Muscle layer of duodenum (tissue), 2 donors: ENCODE results near the gene ZNF837.

Experiments
- H3K27ac ChIP-seq: one replicate; pipeline ENCODE4 v1.7.0; 2013; ENCODE audit warnings: mild to moderate bottlenecking, low read length
- H3K27me3 ChIP-seq: one replicate; pipeline ENCODE4 v1.7.0; 2013; ENCODE audit warnings: low read depth, mild to moderate bottlenecking, control low read depth, low read length
- H3K36me3 ChIP-seq, 2 donors: one replicate each; pipeline ENCODE4 v1.7.0; 2013; ENCODE audit warnings: low read length in 2 of 2, control low read depth in 1 of 2, mild to moderate bottlenecking in 1 of 2; ENCODE audit not compliant: insufficient read depth in 2 of 2, control insufficient read depth in 1 of 2
- H3K4me1 ChIP-seq, 2 donors: one replicate each; pipeline ENCODE4 v1.7.0; 2013; ENCODE audit warnings: low read length in 2 of 2, mild to moderate bottlenecking in 2 of 2, control low read depth in 1 of 2, moderate library complexity in 1 of 2; ENCODE audit not compliant: insufficient read depth in 2 of 2, control insufficient read depth in 1 of 2
- H3K4me3 ChIP-seq, 2 donors: one replicate each; pipeline ENCODE4 v1.7.0; 2013; ENCODE audit warnings: low read length in 2 of 2, low read depth in 1 of 2, mild to moderate bottlenecking in 1 of 2
- H3K9me3 ChIP-seq, 2 donors: one replicate each; pipeline ENCODE4 v1.7.0; 2013; ENCODE audit warnings: low read length in 2 of 2, control low read depth in 1 of 2, mild to moderate bottlenecking in 1 of 2; ENCODE audit not compliant: control insufficient read depth in 1 of 2
- donor health status: healthy.

ZNF837 gene

DNA sequence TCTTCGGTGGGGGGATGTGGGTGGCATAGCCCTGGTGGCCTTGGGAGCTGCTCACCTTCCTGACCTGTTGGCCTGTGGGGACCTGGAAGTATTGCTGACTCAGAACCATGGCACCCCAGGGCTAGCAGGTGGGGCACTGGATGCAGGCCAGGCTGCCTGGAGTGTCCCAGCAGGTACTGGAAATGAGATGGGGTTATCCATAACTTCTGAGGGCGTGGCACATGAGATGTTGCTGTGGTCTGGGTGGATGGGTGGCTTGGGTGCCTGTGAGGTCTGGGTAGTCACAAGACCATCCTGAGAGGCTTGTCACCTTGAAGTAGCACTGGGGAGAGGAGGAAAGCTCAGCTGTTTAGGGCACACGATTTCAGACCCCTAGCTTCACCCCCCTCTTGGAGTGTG lies 14.0 kb upstream of the ZNF837 start:
- Histone ChIP-seq H3K27ac (no peak overlapping the region), H3K36me3 (peaks cover 30 to 33% of the 10 kb centered on the region in 2 donors)

DNA sequence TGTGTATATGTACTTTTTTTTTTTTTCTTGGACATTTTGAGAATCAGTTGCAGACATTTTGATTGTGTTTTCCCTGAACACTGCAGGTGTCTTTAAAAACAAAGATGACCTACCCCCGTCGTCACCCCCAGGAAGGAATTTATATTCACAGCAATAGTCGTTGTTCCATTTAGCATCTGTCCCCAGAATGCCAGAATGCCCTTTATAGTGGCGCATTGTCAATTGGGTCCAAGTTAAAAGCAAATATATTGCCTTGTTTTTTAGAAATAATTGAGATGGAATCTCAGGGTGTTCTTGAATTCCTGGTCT lies 12.8 kb upstream of the ZNF837 start:
- no peaks in the 10 kb centered on the region for H3K9me3 ChIP-seq
- H3K27ac ChIP-seq = no peak overlapping the region
- H3K4me1 ChIP-seq = peaks cover 0 to 3% of the 10 kb centered on the region in 2 donors
- H3K4me3 ChIP-seq = no peak overlapping the region
- H3K27me3 ChIP-seq = peaks cover 20% of the 10 kb centered on the region
- H3K36me3 ChIP-seq = peaks cover 35 to 38% of the 10 kb centered on the region in 2 donors

More for the DNA sequence above, 14.0 kb upstream of the ZNF837 start:
- Histone ChIP-seq H3K27me3 (peaks cover 20% of the 10 kb centered on the region), H3K9me3 (no peaks in the 10 kb centered on the region), H3K4me1 (peaks cover 0 to 3% of the 10 kb centered on the region in 2 donors), H3K4me3 (no peak overlapping the region)

DNA sequence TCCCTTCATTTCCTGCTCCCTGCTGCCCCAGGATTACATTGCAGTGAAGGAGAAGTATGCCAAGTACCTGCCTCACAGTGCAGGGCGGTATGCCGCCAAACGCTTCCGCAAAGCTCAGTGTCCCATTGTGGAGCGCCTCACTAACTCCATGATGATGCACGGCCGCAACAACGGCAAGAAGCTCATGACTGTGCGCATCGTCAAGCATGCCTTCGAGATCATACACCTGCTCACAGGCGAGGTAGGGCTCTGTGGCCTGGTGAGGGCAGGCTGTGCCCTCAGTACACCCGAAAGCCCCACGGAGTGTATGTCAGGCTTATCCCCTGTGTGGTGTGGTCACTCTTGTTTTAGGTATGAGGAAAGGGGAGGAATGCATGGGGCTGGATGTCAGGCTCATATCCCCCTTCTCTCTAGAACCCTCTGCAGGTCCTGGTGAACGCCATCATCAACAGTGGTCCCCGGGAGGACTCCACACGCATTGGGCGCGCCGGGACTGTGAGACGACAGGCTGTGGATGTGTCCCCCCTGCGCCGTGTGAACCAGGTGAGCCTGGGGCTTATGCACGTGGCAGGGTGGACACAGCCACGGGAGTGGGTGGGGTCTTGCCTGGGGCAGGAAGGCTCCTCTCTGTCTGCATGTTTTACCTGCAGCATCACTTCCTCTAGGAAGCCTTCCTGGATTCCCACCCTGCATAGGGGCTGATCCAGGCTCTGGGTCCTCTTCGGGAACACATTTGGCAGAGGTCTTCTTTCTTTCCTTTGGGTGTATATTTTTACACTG lies 12.3 kb upstream of the ZNF837 start:
- H3K36me3 ChIP-seq = peaks cover 35 to 38% of the 10 kb centered on the region in 2 donors

DNA sequence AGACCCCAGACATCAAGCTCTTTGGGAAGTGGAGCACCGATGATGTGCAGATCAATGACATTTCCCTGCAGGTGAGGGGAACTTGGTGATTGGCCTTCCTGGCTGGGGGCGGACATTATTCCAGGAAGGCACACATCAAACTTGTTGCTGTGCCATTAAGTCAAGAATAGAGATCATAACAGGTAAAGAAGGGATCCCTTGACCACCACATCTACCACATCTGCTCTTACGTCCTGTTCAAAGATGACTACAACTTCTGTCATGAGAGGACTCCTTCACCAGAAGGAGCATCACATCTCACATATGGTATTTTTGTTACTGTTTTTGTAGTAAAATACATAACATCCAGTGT lies 7.3 kb upstream of the ZNF837 start:
- Histone ChIP-seq H3K9me3 (no peaks in the 10 kb centered on the region), H3K4me3 (peak overlapping the region; percentile 87 to 98), H3K27ac (no peak overlapping the region), H3K36me3 (peaks cover 15 to 20% of the 10 kb centered on the region in 2 donors), H3K27me3 (no peaks in the 10 kb centered on the region), H3K4me1 (peaks cover 5 to 25% of the 10 kb centered on the region in 2 donors)

More for the DNA sequence above, 12.3 kb upstream of the ZNF837 start:
- Histone ChIP-seq H3K9me3 (no peaks in the 10 kb centered on the region), H3K27me3 (peaks cover 20% of the 10 kb centered on the region), H3K27ac (no peak overlapping the region), H3K4me3 (no peak overlapping the region), H3K4me1 (peaks cover 0 to 6% of the 10 kb centered on the region in 2 donors)

DNA sequence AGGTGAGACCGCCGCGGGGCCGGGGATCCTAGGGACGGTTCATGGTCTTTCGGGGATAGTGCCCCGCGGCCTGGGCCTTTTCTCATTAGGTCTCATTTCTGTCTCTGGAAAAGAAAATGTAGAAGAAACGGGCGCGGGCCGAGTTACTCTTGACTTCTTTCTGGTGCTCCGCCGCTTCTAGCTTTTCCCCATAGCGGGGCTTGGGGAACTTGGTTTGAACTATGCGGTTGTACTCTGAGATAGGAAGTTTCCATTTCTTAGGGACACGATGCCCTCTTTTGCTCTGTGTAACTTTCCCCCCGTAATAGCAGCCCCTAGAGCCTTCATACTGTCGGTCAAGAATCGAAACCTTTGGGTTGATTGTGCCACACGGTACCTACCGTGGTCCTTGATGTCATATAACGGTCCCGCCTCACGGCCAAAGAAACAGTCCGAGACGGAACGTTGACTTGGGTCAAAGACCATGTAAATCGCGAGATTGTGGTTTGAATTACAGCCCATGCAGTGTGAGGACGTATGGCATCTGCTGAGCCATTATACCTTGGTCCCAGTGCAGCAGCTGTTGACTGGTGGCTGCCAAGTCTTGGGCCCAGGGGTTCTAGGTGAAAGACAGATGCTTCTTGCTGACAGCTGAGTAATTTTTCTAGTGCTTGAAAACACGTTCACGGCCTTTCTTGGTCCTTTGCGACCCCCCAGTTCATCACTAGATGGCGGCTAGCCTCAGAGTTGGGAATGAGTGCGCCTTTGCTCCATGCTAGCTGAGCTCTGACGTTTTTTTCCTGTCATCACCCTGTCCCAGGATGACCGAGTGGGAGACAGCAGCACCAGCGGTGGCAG lies 6.7 kb upstream of the ZNF837 start:
- H3K36me3 ChIP-seq = peaks cover 9 to 14% of the 10 kb centered on the region in 2 donors
- H3K27ac ChIP-seq = peak overlapping the region; percentile 98
- no peaks in the 10 kb centered on the region for H3K9me3 ChIP-seq
- no peaks in the 10 kb centered on the region for H3K27me3 ChIP-seq
- peaks cover 5 to 25% of the 10 kb centered on the region in 2 donors for H3K4me1 ChIP-seq
- H3K4me3 ChIP-seq = peak overlapping the region; percentile 87 to 98

DNA sequence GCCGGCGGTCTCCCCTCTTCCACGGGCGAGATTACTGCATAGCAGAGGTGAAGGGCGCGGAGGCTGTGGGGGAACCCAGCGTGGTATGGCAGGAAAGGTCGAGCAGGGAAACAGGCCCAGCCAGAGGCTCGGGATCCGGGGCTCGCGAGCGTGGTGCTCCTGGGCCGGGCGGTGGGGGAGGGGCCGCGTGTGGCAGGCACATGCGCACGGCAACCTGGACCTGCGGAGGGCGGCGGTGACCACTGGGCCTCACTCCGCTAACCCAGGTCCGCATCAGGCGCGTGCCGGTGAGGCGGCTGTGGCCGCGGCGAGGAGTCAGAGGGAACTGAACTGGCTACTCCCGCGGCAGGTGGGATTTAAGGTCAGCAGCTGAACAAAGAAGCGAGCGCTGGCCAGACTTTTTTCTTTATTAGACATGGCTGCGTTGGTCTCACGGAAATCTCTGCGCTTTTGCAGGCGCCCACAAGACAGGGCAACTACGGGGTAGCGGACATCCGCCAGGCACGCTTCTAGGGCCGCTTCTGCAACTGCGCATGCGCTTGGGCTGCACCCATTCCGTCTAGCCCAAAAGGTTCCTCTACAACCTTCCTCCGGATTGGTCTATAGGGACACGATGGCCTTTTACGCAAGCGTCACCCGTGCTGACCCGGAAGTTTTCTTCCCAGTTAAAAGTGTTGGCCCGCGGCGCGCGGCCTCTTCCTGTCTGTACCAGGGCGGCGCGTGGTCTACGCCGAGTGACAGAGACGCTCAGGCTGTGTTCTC lies 5.9 kb upstream of the ZNF837 start, which contains the start of gene RPS5:
RPS5 (plus strand) TSS at position 694 of the 762 bp plus-strand sequence. CDS start 869 bp downstream, outside the sequence.
- Histone ChIP-seq H3K27me3 (no peaks in the 10 kb centered on the region), H3K27ac (peak within 1 kb of the TSS; percentile 98), H3K4me1 (peaks cover 9 to 31% of the 10 kb centered on the region in 2 donors), H3K4me3 (peak within 1 kb of the TSS; percentile 87 to 98), H3K36me3 (peaks cover 9 to 12% of the 10 kb centered on the region in 2 donors), H3K9me3 (no peaks in the 10 kb centered on the region)

DNA sequence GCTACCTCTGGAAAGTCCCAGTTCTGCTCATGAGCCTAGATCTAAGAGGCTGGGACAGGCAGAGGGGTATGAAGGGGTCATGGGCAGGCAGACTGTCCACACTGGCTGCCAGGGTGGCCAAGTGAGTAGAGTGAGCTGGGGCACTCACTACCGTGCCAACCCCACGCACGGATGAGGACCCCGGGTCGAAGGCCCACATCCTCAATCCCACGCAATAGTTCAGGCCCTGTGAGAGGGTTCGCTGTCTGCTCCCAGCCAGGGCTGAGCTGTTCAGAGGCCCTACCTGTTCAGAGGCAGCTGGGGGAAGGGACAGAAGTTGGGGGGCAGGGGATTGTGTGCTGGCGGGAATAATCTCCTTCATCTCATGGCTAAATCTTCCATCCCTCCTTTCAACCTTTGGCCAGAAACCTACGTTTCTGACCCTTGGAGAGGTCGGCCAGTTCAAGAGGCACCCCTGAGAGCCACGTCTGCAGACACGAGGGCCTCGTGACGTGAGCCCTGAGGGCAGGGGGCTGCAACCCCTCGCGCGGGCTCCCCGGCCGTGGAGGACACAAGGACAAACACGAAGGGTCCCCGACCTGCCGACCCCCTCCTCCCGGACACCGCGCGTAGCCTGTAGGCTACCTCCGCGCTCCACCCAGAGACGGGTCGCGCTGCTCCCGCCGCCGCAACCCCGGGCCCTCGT lies 5.2 kb upstream of the ZNF837 start:
- Histone ChIP-seq H3K4me1 (peaks cover 9 to 35% of the 10 kb centered on the region in 2 donors), H3K27me3 (no peaks in the 10 kb centered on the region), H3K4me3 (peak overlapping the region; percentile 87 to 98), H3K9me3 (no peaks in the 10 kb centered on the region), H3K27ac (peak overlapping the region; percentile 98), H3K36me3 (peaks cover 9 to 12% of the 10 kb centered on the region in 2 donors)

DNA sequence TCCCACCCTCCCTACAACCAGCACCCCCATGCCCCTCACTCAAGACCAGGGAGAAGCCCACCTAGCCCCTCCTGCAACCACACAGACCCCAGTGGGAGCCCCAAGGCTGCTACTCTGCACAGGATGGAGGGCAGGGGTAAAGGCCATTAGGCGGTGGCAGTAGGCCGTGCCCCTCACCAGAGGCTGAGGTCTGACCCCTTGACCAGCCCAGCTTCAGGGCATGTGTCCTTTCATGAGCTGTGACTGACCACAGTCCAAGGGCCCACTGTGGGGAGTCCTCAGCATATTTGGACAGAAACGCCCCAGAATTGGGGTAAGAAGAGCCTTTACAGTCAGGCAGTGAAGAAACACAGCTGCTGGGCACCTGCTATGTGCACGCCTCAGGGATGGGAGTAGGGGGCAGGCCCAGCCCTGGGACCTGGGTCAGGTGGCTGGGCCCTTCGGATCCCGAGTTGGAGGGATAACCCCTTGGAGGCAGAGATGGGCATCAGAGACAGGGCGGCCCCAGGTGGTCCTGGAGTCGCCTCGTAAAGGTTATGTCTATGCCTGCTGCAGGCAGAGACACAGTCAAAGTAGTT lies 4.6 kb upstream of the ZNF837 start:
- Histone ChIP-seq H3K4me3 (peak overlapping the region; percentile 87 to 98), H3K27me3 (no peaks in the 10 kb centered on the region), H3K4me1 (peaks cover 9 to 36% of the 10 kb centered on the region in 2 donors), H3K9me3 (no peaks in the 10 kb centered on the region), H3K36me3 (peaks cover 5 to 9% of the 10 kb centered on the region in 2 donors), H3K27ac (peak overlapping the region; percentile 98)

DNA sequence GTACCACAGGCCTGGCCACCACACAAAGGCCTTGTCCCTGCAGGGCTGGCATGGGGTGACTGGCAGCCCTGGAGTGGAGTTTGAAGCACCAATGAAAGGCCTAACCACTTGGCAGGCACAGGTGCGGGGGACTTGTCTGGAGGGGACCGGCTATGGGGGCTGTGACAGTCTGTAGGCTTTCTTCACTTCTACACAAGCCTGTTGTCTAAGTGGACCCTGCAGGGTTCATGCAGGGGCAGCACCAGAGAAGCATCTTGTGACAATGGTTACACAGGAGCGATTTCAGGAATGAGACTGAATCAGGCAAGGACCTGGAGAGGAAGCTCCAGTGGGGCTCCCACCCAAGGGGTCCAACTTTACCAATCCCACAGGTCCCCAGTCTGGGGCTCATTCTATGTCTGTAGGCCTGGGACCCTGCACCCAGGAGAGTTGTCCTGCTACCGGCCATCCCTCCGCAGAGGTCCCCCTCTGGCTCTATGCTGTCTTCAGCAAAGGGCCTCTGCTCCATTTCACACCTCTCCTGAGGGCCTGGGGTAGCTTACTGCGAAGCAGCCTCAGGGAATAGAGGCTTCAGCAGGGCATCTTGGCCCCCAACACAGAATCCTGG lies 2.3 kb upstream of the ZNF837 start:
- Histone ChIP-seq H3K27me3 (no peaks in the 10 kb centered on the region), H3K4me1 (peaks cover 12 to 45% of the 10 kb centered on the region in 2 donors), H3K9me3 (no peaks in the 10 kb centered on the region), H3K27ac (no peak overlapping the region), H3K36me3 (peaks cover 0 to 3% of the 10 kb centered on the region in 2 donors), H3K4me3 (no peak overlapping the region)
